ENCODE results near the gene PDE4A. TPM values are rescaled to one million over a fixed set of nuclear protein-coding genes. Genes with fewer than 3 reads are reported as not detected.
A peak's percentile ranks its signal among the peaks of the same experiment; 100 is the strongest.

Gene PDE4A
- total and polyA plus RNA-seq, 4 donors = 10.3 to 23.6 (median 12.8) TPM

DNA sequence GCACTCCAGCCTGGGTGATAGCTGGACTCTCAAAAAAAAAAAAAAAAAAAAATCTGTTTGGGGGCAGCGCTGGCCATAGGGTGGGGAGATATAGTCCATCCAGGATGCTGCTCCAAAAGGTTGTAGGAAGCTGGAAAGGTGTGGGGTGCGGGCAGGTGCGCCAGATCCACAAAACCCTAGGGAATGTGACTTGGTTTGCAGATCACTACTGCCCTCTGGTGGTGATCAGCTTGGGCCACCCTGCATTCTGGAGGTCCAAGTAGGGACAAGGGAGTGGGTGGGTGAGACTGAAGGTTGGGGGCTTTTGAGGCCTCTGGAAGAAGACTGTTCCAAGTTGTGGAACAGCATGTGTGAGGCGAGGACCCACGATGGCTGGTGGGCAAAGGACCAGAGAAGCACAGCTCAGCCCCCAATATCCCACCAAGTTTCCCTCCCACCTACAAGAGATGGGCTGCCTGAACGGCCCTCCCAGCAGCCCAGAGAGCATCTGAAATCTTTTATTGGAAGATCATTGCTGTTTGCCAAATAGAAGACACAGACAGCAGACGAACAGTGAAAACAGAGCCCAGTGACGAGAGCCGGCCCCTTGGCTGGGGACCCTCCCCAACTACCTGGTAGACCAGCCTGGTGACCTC lies 29.6 kb upstream of the PDE4A start:
- TF ChIP-seq, protein P1, sequence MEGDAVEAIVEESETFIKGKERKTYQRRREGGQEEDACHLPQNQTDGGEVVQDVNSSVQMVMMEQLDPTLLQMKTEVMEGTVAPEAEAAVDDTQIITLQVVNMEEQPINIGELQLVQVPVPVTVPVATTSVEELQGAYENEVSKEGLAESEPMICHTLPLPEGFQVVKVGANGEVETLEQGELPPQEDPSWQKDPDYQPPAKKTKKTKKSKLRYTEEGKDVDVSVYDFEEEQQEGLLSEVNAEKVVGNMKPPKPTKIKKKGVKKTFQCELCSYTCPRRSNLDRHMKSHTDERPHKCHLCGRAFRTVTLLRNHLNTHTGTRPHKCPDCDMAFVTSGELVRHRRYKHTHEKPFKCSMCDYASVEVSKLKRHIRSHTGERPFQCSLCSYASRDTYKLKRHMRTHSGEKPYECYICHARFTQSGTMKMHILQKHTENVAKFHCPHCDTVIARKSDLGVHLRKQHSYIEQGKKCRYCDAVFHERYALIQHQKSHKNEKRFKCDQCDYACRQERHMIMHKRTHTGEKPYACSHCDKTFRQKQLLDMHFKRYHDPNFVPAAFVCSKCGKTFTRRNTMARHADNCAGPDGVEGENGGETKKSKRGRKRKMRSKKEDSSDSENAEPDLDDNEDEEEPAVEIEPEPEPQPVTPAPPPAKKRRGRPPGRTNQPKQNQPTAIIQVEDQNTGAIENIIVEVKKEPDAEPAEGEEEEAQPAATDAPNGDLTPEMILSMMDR (IDR thresholded peaks at IDR 0.05; ENCODE audit: control extremely low read depth, extremely low read depth) = peak; percentile 57
- ATAC-seq (ENCODE audit: insufficient read depth, low FRiP score) (peak; percentile 61), DNase-seq (peak; percentile 69 to 80 (median 75))
- Histone ChIP-seq H3K27ac (ENCODE audit: low read depth in 1 of 2, low read length in 1 of 2) (no peak overlapping the region), H3K9ac (ENCODE audit: insufficient read depth in 1 of 2, low read length in 2 of 2) (no peak overlapping the region), H3K4me1 (ENCODE audit: control insufficient read depth in 5 of 5, insufficient read depth in 5 of 5, low read length in 5 of 5) (peaks cover 0 to 5% (median 0%) of the 10 kb centered on the region in 5 donors), H3K27me3 (ENCODE audit: control insufficient read depth in 3 of 3, insufficient read depth in 3 of 3, low read length in 2 of 3) (no peaks in the 10 kb centered on the region), H3K4me3 (no peak overlapping the region), H3K36me3 (ENCODE audit: control insufficient read depth in 4 of 4, insufficient read depth in 4 of 4, low read length in 4 of 4) (peaks cover 8 to 36% (median 17%) of the 10 kb centered on the region in 4 donors), H3K9me3 (ENCODE audit: control insufficient read depth in 4 of 4, insufficient read depth in 3 of 4, low read length in 3 of 4) (peaks cover 0 to 2% (median 0%) of the 10 kb centered on the region in 4 donors)
- 60 to 68% methylated on average over 9 of the region's 9 CpGs for WGBS, 2 donors

- no peak overlapping the region for H3K27ac ChIP-seq (ENCODE audit: low read depth in 1 of 2, low read length in 1 of 2)
These were observed 28.2 kb upstream of the PDE4A start for GRCh38 chr19:10392120-10392519.

DNA sequence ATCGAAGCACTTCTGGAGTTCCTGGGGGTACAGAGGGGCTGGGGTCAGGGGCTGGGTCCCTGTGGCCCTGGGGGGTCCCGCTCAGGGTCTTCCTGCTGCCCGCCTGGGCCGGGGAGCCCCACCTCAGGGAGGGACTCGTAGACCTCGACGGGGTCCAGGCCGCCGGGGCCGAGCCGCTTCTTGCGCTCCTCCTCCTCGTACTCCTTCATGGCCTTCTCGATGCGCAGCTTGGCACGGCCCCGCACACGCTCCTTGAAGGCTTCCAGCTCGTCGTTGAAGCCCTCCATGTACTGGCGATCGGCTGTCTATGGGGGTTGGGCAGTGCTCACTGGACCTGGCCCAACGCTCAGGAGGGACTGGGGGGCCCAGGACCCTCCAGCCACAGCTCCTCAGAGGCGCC lies 27.2 kb upstream of the PDE4A start:
- H3K27ac ChIP-seq (ENCODE audit: low read depth in 1 of 2, low read length in 1 of 2) = no peak overlapping the region
- TF ChIP-seq, protein P1 (IDR thresholded peaks at IDR 0.05; ENCODE audit: control extremely low read depth, extremely low read depth) = no peak
- H3K27me3 ChIP-seq (ENCODE audit: control insufficient read depth in 3 of 3, insufficient read depth in 3 of 3, low read length in 2 of 3) = no peaks in the 10 kb centered on the region
- H3K4me3 ChIP-seq = no peak overlapping the region
- ATAC-seq (ENCODE audit: insufficient read depth, low FRiP score) (no peak), DNase-seq (no peak)
- WGBS, 2 donors = 90 to 92% methylated on average over 24 of the region's 24 CpGs
- peaks cover 8 to 41% (median 17%) of the 10 kb centered on the region in 4 donors for H3K36me3 ChIP-seq (ENCODE audit: control insufficient read depth in 4 of 4, insufficient read depth in 4 of 4, low read length in 4 of 4)
- H3K4me1 ChIP-seq (ENCODE audit: control insufficient read depth in 5 of 5, insufficient read depth in 5 of 5, low read length in 5 of 5) = peaks cover 0 to 5% (median 0%) of the 10 kb centered on the region in 5 donors
- H3K9ac ChIP-seq (ENCODE audit: insufficient read depth in 1 of 2, low read length in 2 of 2) = no peak overlapping the region
- peaks cover 0 to 2% (median 0%) of the 10 kb centered on the region in 4 donors for H3K9me3 ChIP-seq (ENCODE audit: control insufficient read depth in 4 of 4, insufficient read depth in 3 of 4, low read length in 3 of 4)

More at GRCh38 chr19:10392120-10392519, 28.2 kb upstream of the PDE4A start:
- peaks cover 0 to 5% (median 0%) of the 10 kb centered on the region in 5 donors for H3K4me1 ChIP-seq (ENCODE audit: control insufficient read depth in 5 of 5, insufficient read depth in 5 of 5, low read length in 5 of 5)
- no peak for DNase-seq
- ATAC-seq (ENCODE audit: insufficient read depth, low FRiP score) = no peak
- TF ChIP-seq, protein P1 (IDR thresholded peaks at IDR 0.05; ENCODE audit: control extremely low read depth, extremely low read depth) = no peak
- 87 to 89% methylated on average over 6 of the region's 6 CpGs for WGBS, 2 donors
- H3K4me3 ChIP-seq = no peak overlapping the region
- H3K36me3 ChIP-seq (ENCODE audit: control insufficient read depth in 4 of 4, insufficient read depth in 4 of 4, low read length in 4 of 4) = peaks cover 8 to 41% (median 17%) of the 10 kb centered on the region in 4 donors
- no peaks in the 10 kb centered on the region for H3K27me3 ChIP-seq (ENCODE audit: control insufficient read depth in 3 of 3, insufficient read depth in 3 of 3, low read length in 2 of 3)
- peaks cover 0 to 2% (median 0%) of the 10 kb centered on the region in 4 donors for H3K9me3 ChIP-seq (ENCODE audit: control insufficient read depth in 4 of 4, insufficient read depth in 3 of 4, low read length in 3 of 4)
- H3K9ac ChIP-seq (ENCODE audit: insufficient read depth in 1 of 2, low read length in 2 of 2) = no peak overlapping the region

Data from lung (tissue), 12 donors.